ENCODE results near the gene FARP2.

Gene FARP2

GRCh38 chr2:241532733-241533601 lies 176.9 kb downstream of the FARP2 start:
- no peak for DNase-seq (ENCODE audit: low spot score)

GRCh38 chr2:241534293-241534692 lies 178.2 kb downstream of the FARP2 start:
- no peak overlapping the region for H3K18ac ChIP-seq (ENCODE audit: low read length)
- H3K9ac ChIP-seq (ENCODE audit: low read depth, low read length, poor library complexity): no peak overlapping the region
- H2BK15ac ChIP-seq (ENCODE audit: low read length): no peak overlapping the region
- no peaks in the 10 kb centered on the region for H3K9me3 ChIP-seq (replicated peaks in 1 of 2; ENCODE audit: control insufficient read depth in 2 of 2, insufficient read depth in 1 of 2, low read depth in 1 of 2, low read length in 2 of 2)
- H2BK12ac ChIP-seq (ENCODE audit: low read length): no peak overlapping the region
- H3K14ac ChIP-seq (ENCODE audit: low read length): no peak overlapping the region
- no peaks in the 10 kb centered on the region for H3K36me3 ChIP-seq (replicated peaks in 1 of 2; ENCODE audit: control insufficient read depth in 2 of 2, insufficient read depth in 2 of 2, low read length in 2 of 2)
- no peak overlapping the region for H4K91ac ChIP-seq (ENCODE audit: low read depth, low read length, poor library complexity)
- H2AK5ac ChIP-seq (ENCODE audit: low read depth, low read length): peak overlapping the region; percentile 56
- no CpG with 5 or more reads among the region's 7 CpGs for WGBS, 2 donors (ENCODE audit: extremely low coverage in 2 of 2, insufficient read length in 2 of 2, insufficient replicate concordance in 1 of 2)
- no peak overlapping the region for H3K4ac ChIP-seq (ENCODE audit: low read length)
- H3K4me1 ChIP-seq (ENCODE audit: control insufficient read depth in 2 of 2, insufficient read depth in 1 of 2, low read depth in 1 of 2, low read length in 2 of 2): peaks cover 6 to 23% of the 10 kb centered on the region in 2 donors
- no peaks in the 10 kb centered on the region for H3K79me1 ChIP-seq (ENCODE audit: low read depth, low read length)
- no peak overlapping the region for H3K4me3 ChIP-seq (ENCODE audit: low read length in 2 of 2)
- peaks cover 0 to 29% (median 0%) of the 10 kb centered on the region in 3 experiments for H3K27me3 ChIP-seq (ENCODE audit: control insufficient read depth in 3 of 3, insufficient read depth in 3 of 3, low read depth in 1 of 3, low read length in 3 of 3)
- H3K4me2 ChIP-seq (ENCODE audit: insufficient read depth, low read length, poor library complexity, severe bottlenecking): no peak overlapping the region
- no peak for DNase-seq (ENCODE audit: low spot score)
- no peak overlapping the region for H2AFZ ChIP-seq (ENCODE audit: low read length)
- H2BK5ac ChIP-seq (ENCODE audit: low read length): no peak overlapping the region
- no peak overlapping the region for H3K23ac ChIP-seq (ENCODE audit: low read depth, low read length, poor library complexity)
- peak overlapping the region; percentile 72 for H2BK120ac ChIP-seq (ENCODE audit: low read depth, low read length)
- H3K27ac ChIP-seq (replicated peaks; ENCODE audit: low read length): no peak overlapping the region
- H4K8ac ChIP-seq (ENCODE audit: low read depth, low read length): no peak overlapping the region

More at GRCh38 chr2:241532733-241533601, 176.9 kb downstream of the FARP2 start:
- peaks cover 6 to 15% of the 10 kb centered on the region in 2 donors for H3K4me1 ChIP-seq (ENCODE audit: control insufficient read depth in 2 of 2, insufficient read depth in 1 of 2, low read depth in 1 of 2, low read length in 2 of 2)
- no peaks in the 10 kb centered on the region for H3K36me3 ChIP-seq (replicated peaks in 1 of 2; ENCODE audit: control insufficient read depth in 2 of 2, insufficient read depth in 2 of 2, low read length in 2 of 2)
- no CpG with 5 or more reads among the region's 26 CpGs for WGBS, 2 donors (ENCODE audit: extremely low coverage in 2 of 2, insufficient read length in 2 of 2, insufficient replicate concordance in 1 of 2)
- H3K4me2 ChIP-seq (ENCODE audit: insufficient read depth, low read length, poor library complexity, severe bottlenecking): no peak overlapping the region
- peak overlapping the region; percentile 43 for H3K23ac ChIP-seq (ENCODE audit: low read depth, low read length, poor library complexity)
- H3K79me1 ChIP-seq (ENCODE audit: low read depth, low read length): no peaks in the 10 kb centered on the region
- no peak overlapping the region for H4K8ac ChIP-seq (ENCODE audit: low read depth, low read length)
- H2AK5ac ChIP-seq (ENCODE audit: low read depth, low read length): peak overlapping the region; percentile 32
- H3K9ac ChIP-seq (ENCODE audit: low read depth, low read length, poor library complexity): no peak overlapping the region
- no peak overlapping the region for H4K91ac ChIP-seq (ENCODE audit: low read depth, low read length, poor library complexity)
- H3K4me3 ChIP-seq (ENCODE audit: low read length in 2 of 2): no peak overlapping the region
- H3K4ac ChIP-seq (ENCODE audit: low read length): no peak overlapping the region
- H3K9me3 ChIP-seq (replicated peaks in 1 of 2; ENCODE audit: control insufficient read depth in 2 of 2, insufficient read depth in 1 of 2, low read depth in 1 of 2, low read length in 2 of 2): no peaks in the 10 kb centered on the region
- H2BK15ac ChIP-seq (ENCODE audit: low read length): no peak overlapping the region
- no peak overlapping the region for H2AFZ ChIP-seq (ENCODE audit: low read length)
- no peak overlapping the region for H2BK5ac ChIP-seq (ENCODE audit: low read length)
- no peak overlapping the region for H2BK120ac ChIP-seq (ENCODE audit: low read depth, low read length)
- no peak overlapping the region for H3K27ac ChIP-seq (replicated peaks; ENCODE audit: low read length)
- peak overlapping the region; percentile 14 for H3K14ac ChIP-seq (ENCODE audit: low read length)
- H3K18ac ChIP-seq (ENCODE audit: low read length): peak overlapping the region; percentile 48
- H2BK12ac ChIP-seq (ENCODE audit: low read length): no peak overlapping the region
- H3K27me3 ChIP-seq (ENCODE audit: control insufficient read depth in 3 of 3, insufficient read depth in 3 of 3, low read depth in 1 of 3, low read length in 3 of 3): peaks cover 0 to 19% (median 0%) of the 10 kb centered on the region in 3 experiments

- Histone ChIP-seq H2AFZ (ENCODE audit: low read length) (no peak overlapping the region), H2BK15ac (ENCODE audit: low read length) (no peak overlapping the region), H2BK120ac (ENCODE audit: low read depth, low read length) (peak overlapping the region; percentile 72), H3K14ac (ENCODE audit: low read length) (no peak overlapping the region), H2BK5ac (ENCODE audit: low read length) (no peak overlapping the region), H2BK12ac (ENCODE audit: low read length) (no peak overlapping the region), H2AK5ac (ENCODE audit: low read depth, low read length) (peak overlapping the region; percentile 56), H3K18ac (ENCODE audit: low read length) (peak overlapping the region; percentile 57), H3K36me3 (replicated peaks in 1 of 2; ENCODE audit: control insufficient read depth in 2 of 2, insufficient read depth in 2 of 2, low read length in 2 of 2) (no peaks in the 10 kb centered on the region), H3K27ac (replicated peaks; ENCODE audit: low read length) (no peak overlapping the region), H3K27me3 (ENCODE audit: control insufficient read depth in 3 of 3, insufficient read depth in 3 of 3, low read depth in 1 of 3, low read length in 3 of 3) (peaks cover 0 to 32% (median 0%) of the 10 kb centered on the region in 3 experiments), H3K9me3 (replicated peaks in 1 of 2; ENCODE audit: control insufficient read depth in 2 of 2, insufficient read depth in 1 of 2, low read depth in 1 of 2, low read length in 2 of 2) (no peaks in the 10 kb centered on the region), H3K23ac (ENCODE audit: low read depth, low read length, poor library complexity) (no peak overlapping the region), H4K8ac (ENCODE audit: low read depth, low read length) (peak overlapping the region; percentile 43), H3K4me3 (ENCODE audit: low read length in 2 of 2) (no peak overlapping the region), H3K4ac (ENCODE audit: low read length) (no peak overlapping the region), H4K91ac (ENCODE audit: low read depth, low read length, poor library complexity) (no peak overlapping the region), H3K9ac (ENCODE audit: low read depth, low read length, poor library complexity) (peak overlapping the region; percentile 81), H3K4me2 (ENCODE audit: insufficient read depth, low read length, poor library complexity, severe bottlenecking) (no peak overlapping the region), H3K4me1 (ENCODE audit: control insufficient read depth in 2 of 2, insufficient read depth in 1 of 2, low read depth in 1 of 2, low read length in 2 of 2) (peaks cover 7 to 29% of the 10 kb centered on the region in 2 donors), H3K79me1 (ENCODE audit: low read depth, low read length) (no peaks in the 10 kb centered on the region)
- WGBS, 2 donors (ENCODE audit: extremely low coverage in 2 of 2, insufficient read length in 2 of 2, insufficient replicate concordance in 1 of 2): no CpG with 5 or more reads among the region's 17 CpGs
- DNase-seq (ENCODE audit: low spot score): no peak
Observed at GRCh38 chr2:241534701-241535375, 178.8 kb downstream of the FARP2 start.
